HG03175 (cell line): ENCODE data around the gene SPIN1.

Experiments
- ATAC-seq: cut with Tn5 transposase; IDR thresholded peaks from one replicate; pipeline ENCODE4 v1.9.1; 2021; ENCODE audit warnings: mild to moderate bottlenecking, moderate library complexity; ENCODE audit not compliant: unreplicated experiment

SPIN1 gene

GRCh38 chr9:88387552-88388202 is 567 bp upstream of the SPIN1 start:
- peak; percentile 11 for ATAC-seq

GRCh38 chr9:88388886-88389605 is 802 bp downstream of the SPIN1 start:
- peak; percentile 30 for ATAC-seq

- ATAC-seq: no peak
Observed at GRCh38 chr9:88390371-88390990, 2.2 kb downstream of the SPIN1 start.

GRCh38 chr9:88391236-88391635 is 3.0 kb downstream of the SPIN1 start:
- ATAC-seq: no peak

- no peak for ATAC-seq
Observed at GRCh38 chr9:88391921-88392320, 3.7 kb downstream of the SPIN1 start.

- no peak for ATAC-seq
Observed at GRCh38 chr9:88392549-88392948, 4.3 kb downstream of the SPIN1 start.

DNA sequence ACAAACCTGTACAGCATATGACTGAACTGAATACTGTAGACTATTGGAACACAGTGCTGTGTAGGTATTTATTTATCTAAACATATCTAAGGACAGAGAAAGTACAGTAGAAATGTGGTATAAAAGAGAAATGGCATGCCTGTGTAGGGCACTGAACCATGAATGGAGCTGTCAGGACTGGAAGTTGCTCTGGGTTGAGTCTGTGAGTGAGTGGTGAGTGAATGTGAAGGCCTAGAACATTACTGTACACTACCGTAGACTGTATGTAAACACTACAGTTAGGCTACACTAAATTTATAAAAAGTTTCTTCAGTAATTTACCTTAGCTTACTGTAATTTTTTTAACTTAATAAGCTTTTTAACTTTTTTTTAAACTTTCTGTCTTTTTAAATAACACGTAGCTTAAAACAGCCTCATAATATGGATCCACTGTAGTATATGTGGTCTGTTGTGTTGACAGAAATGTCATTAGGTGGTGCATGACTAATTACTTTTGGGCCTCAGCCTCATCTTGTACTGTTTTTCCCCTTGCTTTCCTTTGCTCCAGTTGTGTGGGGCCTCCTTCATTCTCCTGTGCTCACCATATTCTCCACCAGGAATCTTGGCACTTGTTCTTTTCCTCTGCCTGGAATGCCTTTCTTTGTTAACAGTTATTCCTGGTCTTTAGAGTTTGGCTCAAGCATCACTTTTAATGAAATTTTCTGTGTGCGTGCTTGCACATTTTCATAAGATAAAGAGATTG is 8.8 kb downstream of the SPIN1 start:
- no peak for ATAC-seq

DNA sequence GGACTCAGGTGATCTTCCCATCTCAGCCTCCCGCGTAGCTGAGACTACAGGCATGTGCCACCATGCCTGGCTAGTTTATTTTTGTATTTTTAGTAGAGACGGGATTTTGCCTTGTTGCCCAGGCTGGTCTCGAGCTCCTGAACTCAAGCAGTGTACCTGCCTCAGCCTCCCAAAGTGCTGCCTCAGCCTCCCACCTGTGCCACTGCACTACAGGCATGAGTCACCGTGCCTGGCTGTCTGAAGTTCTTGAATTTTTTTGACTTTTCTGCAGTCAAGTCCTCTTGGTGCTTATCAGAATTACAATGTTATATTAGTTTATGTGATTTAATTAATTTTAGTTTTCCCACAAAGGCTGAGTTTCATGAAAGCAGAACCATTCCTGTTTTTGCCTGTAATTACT is 9.8 kb downstream of the SPIN1 start:
- no peak for ATAC-seq

- no peak for ATAC-seq
Observed at GRCh38 chr9:88399966-88400365, 11.7 kb downstream of the SPIN1 start.

DNA sequence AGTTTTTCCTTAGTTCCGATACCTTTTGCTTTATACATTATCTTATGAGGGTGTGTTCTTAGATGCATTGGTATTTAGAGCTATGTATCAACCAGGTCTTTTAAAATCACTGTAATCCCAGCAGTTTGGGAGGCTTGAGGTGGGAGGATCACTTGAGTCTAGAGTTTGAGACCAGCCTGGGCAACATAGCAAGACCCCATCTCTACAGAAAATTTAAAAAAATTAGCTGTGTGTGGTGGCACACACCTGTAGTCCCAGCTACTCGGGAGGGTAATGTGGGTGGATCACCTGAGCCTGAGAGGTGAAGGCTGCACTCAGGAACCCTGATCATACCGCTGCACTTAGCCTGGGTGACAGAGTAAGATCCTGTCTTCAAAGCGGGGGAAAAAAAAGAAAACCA is 15.1 kb downstream of the SPIN1 start:
- no peak for ATAC-seq

- ATAC-seq: no peak
Observed at GRCh38 chr9:88406051-88406450, 17.8 kb downstream of the SPIN1 start.

DNA sequence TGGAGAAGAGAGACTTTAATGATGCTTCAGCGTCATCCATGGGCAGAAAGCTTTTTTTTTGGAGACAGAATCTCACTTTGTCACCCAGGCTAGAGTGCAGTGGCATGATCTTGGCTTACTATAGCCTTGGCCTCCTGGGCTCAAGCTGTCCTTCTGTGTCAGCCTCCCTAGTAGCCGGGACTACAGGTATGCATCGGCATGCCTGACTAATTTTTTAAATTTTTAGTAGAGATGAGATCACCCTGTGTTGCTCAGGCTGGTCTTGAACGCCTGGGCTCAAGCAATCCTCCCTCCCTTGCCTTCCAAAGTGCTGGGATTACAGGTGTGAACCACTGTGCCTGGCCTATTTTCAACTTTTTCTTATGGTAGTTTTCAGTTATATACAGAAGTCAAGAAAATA is 23.2 kb downstream of the SPIN1 start:
- ATAC-seq: no peak

DNA sequence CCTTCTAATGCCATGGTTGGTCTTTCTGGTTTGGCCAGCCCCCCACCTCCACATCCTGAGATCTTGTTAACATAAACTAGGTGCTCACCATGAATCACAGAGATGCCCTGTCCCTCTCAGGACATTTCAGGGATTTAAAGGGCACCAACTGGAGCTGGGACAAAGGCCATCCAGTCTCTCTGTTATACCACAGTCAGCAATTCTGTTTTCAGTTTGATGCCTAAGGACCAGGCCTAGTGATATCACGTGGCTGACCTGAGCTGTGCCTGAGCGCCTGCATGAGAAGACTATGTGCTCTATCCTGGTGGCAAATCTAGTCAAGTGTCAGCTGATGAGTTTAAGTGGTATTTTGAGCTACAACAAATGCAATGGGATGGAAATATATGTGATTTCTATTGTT is 26.1 kb downstream of the SPIN1 start:
- no peak for ATAC-seq

- no peak for ATAC-seq
Observed at GRCh38 chr9:88418025-88418424, 29.8 kb downstream of the SPIN1 start.

DNA sequence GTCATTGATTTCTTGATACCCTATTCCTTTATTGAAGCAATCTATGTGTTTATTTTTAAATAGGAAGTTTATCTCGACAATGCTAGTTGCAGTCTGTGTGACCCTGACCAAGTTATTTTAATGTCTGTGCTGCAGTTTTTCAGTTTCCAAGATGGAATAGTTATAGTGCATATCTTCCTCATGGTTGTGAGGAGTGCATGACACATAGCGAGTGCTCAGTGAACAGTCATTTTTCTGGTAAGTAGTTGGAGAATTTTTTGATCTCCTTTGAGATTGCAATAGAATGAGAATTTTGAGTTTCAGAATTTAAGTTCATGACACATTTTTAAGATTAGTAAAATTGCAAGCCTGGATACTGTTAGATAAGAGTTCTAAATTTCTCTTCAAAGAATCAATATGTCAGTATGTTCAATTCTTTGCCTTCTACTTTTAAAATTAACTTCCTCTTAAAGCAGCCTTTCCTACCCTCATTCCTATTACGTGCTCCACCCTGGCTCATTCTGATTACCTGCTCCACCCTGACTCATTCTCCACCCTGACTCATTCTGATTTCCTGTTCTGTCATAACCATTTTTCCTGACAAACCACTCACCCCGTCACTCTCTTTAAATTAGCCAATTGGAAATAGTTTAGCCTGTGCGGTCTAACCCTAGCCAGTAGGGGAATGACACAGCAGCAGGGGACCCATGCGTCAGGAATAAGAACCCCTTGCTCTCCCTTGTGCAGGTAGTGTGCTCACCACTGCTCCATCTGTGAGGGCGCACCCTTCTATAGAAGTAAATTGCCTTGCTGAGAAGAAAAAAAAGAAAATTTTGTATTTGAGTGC is 30.7 kb downstream of the SPIN1 start:
- ATAC-seq: no peak

- no peak for ATAC-seq
Observed at GRCh38 chr9:88420227-88420626, 32.0 kb downstream of the SPIN1 start.

DNA sequence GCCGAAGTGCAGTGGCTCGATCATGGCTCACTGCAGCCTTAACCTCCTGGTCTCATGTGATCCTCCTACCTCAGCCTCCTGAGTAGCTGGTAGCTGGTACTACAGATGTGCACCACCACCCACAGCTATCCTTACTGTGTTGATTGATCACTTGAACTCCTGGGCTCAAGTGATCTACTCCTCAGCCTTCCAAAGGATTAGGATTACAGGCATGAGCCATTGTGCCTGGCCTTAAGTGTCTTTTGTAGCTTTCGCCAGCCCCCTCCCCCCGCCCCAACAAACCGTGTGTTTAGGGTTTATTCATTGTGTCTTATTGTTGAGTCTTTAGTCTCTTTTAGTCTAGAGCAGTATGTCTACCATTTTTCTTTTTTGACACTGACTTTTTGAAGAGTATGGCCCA is 33.1 kb downstream of the SPIN1 start:
- no peak for ATAC-seq

- ATAC-seq: no peak
Observed at GRCh38 chr9:88425538-88425950, 37.3 kb downstream of the SPIN1 start.

- no peak for ATAC-seq
Observed at GRCh38 chr9:88426651-88427050, 38.4 kb downstream of the SPIN1 start.

DNA sequence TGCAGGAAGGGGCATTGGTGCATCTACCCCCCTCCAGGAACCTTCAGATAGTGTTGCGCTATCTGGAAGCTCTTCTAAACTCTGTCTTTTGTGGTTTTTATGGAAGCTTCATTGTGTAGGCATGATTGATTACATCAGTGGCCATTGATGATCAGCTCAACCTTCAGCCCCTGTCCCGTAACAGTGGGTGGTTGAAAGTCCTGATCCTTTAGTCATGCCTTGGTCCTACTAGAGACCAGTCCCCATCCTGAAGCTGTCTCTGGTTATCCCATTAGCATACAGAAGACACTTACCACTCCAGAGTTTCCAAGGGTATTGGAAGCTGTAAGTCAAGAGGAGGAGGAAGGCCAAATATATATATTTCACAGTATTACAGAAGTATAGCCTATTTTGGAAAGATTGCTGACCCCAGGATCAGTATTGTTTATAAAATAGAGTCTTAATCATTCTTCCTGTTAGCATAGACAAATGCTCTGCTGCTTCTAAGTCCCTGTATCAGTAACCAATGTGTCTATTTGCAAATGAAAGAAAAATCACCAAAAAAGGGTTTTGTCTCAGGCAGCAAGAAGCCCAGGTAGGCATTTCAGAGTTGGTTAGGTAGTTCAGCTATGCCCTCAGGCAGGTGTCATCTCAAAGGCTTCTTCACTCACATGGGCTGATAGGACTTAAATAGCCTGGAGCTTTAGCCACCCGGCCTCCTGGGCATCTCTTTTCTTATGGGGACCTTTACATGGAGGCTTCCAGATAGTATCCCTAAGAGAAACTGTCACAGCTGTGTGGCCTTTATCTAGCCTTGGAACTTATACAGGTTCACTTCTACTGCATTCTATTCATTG is 41.6 kb downstream of the SPIN1 start:
- ATAC-seq: no peak
